Spleen (tissue), 11 donors: ENCODE data around the gene ADORA1. TPM values are rescaled to one million over a fixed set of nuclear protein-coding genes. Genes with fewer than 3 reads are reported as not detected.

Experiments used
- DNase-seq: peaks from one replicate; pipeline ENCODE4 v3.0.0-alpha.2; 2020
- H3K27ac ChIP-seq, 8 donors: fragments of 200-600 bp; sonication (generic) in 7 of 8; 1 replicate in 4 of 8; 2 replicates in 4 of 8; pipeline versions ENCODE4 v1.5.0 to v1.8.0; 2016 to 2021; ENCODE audit warnings: inconsistent platforms in 4 of 8, mild to moderate bottlenecking in 4 of 8, moderate library complexity in 1 of 8
- H3K27me3 ChIP-seq, 7 donors: fragments of 200-600 bp; sonication (generic) in 6 of 7; replicated peaks in 1 of 7; 1 replicate in 4 of 7; 2 replicates in 3 of 7; pipeline versions ENCODE4 v1.5.0 to v1.8.0; 2016 to 2021; ENCODE audit warnings: inconsistent platforms in 3 of 7, mild to moderate bottlenecking in 1 of 7
- H3K36me3 ChIP-seq, 6 donors: fragments of 200-600 bp; sonication (generic) in 5 of 6; 1 replicate in 4 of 6; 2 replicates in 2 of 6; pipeline versions ENCODE4 v1.5.0 to v1.8.0; 2016 to 2021; ENCODE audit warnings: inconsistent platforms in 2 of 6
- H3K4me1 ChIP-seq, 6 donors: fragments of 200-600 bp; sonication (generic) in 5 of 6; 1 replicate in 3 of 6; 2 replicates in 3 of 6; pipeline versions ENCODE4 v1.5.0 to v1.8.0; 2016 to 2021; ENCODE audit warnings: inconsistent platforms in 3 of 6
- H3K4me3 ChIP-seq, 8 donors: fragments of 200-600 bp; sonication (generic) in 7 of 8; 1 replicate in 4 of 8; 2 replicates in 4 of 8; pipeline versions ENCODE4 v1.5.0 to v1.8.0; 2016 to 2021; ENCODE audit warnings: inconsistent platforms in 4 of 8, mild to moderate bottlenecking in 4 of 8, moderate library complexity in 2 of 8
- H3K9me3 ChIP-seq, 8 donors: fragments of 200-600 bp; sonication (generic) in 7 of 8; 1 replicate in 4 of 8; 2 replicates in 4 of 8; pipeline versions ENCODE4 v1.5.0 to v1.8.0; 2016 to 2021; ENCODE audit warnings: inconsistent platforms in 4 of 8
- POLR2A ChIP-seq, 3 donors: fragments of 450-650 bp; IDR thresholded peaks; one replicate each; pipeline ENCODE4 v1.5.1; 2017; ENCODE audit warnings: antibody characterized with exemption in 3 of 3, mild to moderate bottlenecking in 1 of 3
- POLR2AphosphoS5 ChIP-seq, 3 donors: sonication (generic); formaldehyde crosslinking; IDR thresholded peaks; one replicate each; pipeline ENCODE4 v1.5.1; 2017; ENCODE audit warnings: antibody characterized with exemption in 3 of 3
- WGBS, 5 donors: extraction: QIAGEN DNeasy Blood & Tissue Kit in 3 of 5; methylation state at CpG; one replicate each; pipeline versions ENCODE4 v1.1.5 to v1.1.7; 2013 to 2018; 5-methylcytosine and 5-hydroxymethylcytosine counted together
- intact Hi-C: fragments of 100-400 bp; cut with DNase I; formaldehyde crosslinking; loops from one replicate; pipeline ENCODE4 v1.15.0; 2023; ENCODE audit warnings: low total_unique reads
- polyA plus RNA-seq, 3 donors: library from polyadenylated mRNA; stranded (reverse); fragments of 200-250 nt; gene quantifications; one replicate each; pipeline ENCODE4 v1.2.1, GENCODE V29; 2013
- total RNA-seq, 7 donors: library from RNA; depleted of rRNA in 3 of 7; stranded (reverse); fragments of >200 nt in 3 of 7; fragmentation: NEBNext Ultra II Directional in 4 of 7; extraction: Animal tissue kit (Norgen Biotek cat#: 25700) in 4 of 7; gene quantifications; one replicate each; pipeline versions ENCODE4 v1.1.0 to v1.2.1, GENCODE V29; 2016 to 2021
- TF ChIP-seq, protein P1 (sequence below), 11 experiments: fragments of 200-600 bp in 7 of 11; fragments of 450-650 bp in 4 of 11; sonication (generic) in 4 of 11; IDR thresholded peaks in 8 of 11; conservative IDR thresholded peaks in 3 of 11; 1 replicate in 7 of 11; 2 replicates in 4 of 11; pipeline versions ENCODE4 v1.4.0 to v1.8.0; 2016 to 2021; ENCODE audit warnings: antibody characterized with exemption in 11 of 11, inconsistent platforms in 4 of 11, mild to moderate bottlenecking in 1 of 11
- donor health status: healthy with polysubstance abuse.
- donor health status: DM: no; HTN: no; CAD: no; lungs with moderate emphysema.
- donor health status: DM: no; HTN: no; CAD: no.
- donor health status: Bipolar disorder and iron deficiency.
- donor health status: healthy.
- donor health status: DM: no; HTN: no; CAD: no.
- donor health status: DM: yes; HTN: yes; CAD: no.

ADORA1 gene
- total and polyA plus RNA-seq, 10 donors: 0.37 to 13.5 (median 5.3) TPM

- peaks cover 0 to 34% (median 18%) of the 10 kb centered on the region in 6 donors for H3K4me1 ChIP-seq
- H3K4me3 ChIP-seq: no peak overlapping the region
- H3K9me3 ChIP-seq: peaks cover 0 to 16% (median 4%) of the 10 kb centered on the region in 8 donors
- WGBS, 5 donors: 61 to 69% (median 67%) methylated on average over 11 to 13 of the region's 13 CpGs
- peaks cover 0 to 86% (median 12%) of the 10 kb centered on the region in 7 donors for H3K27me3 ChIP-seq
- H3K27ac ChIP-seq: peak overlapping the region in 5 of 8 donors; percentile 44 to 58 (median 51)
- no peak for DNase-seq
- no peaks in the 10 kb centered on the region for H3K36me3 ChIP-seq
- intact Hi-C loops: no loop called here
- TF ChIP-seq, protein P1, sequence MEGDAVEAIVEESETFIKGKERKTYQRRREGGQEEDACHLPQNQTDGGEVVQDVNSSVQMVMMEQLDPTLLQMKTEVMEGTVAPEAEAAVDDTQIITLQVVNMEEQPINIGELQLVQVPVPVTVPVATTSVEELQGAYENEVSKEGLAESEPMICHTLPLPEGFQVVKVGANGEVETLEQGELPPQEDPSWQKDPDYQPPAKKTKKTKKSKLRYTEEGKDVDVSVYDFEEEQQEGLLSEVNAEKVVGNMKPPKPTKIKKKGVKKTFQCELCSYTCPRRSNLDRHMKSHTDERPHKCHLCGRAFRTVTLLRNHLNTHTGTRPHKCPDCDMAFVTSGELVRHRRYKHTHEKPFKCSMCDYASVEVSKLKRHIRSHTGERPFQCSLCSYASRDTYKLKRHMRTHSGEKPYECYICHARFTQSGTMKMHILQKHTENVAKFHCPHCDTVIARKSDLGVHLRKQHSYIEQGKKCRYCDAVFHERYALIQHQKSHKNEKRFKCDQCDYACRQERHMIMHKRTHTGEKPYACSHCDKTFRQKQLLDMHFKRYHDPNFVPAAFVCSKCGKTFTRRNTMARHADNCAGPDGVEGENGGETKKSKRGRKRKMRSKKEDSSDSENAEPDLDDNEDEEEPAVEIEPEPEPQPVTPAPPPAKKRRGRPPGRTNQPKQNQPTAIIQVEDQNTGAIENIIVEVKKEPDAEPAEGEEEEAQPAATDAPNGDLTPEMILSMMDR (IDR thresholded peaks at IDR 0.05 in 8 of 11, conservative IDR thresholded peaks at IDR 0.05 in 3 of 11): no peak
- TF ChIP-seq POLR2AphosphoS5 (IDR thresholded peaks at IDR 0.05): no peak
- TF ChIP-seq POLR2A (IDR thresholded peaks at IDR 0.05): no peak
Measured at GRCh38 chr1:203153989-203154821, 26.7 kb downstream of the ADORA1 start.

DNA sequence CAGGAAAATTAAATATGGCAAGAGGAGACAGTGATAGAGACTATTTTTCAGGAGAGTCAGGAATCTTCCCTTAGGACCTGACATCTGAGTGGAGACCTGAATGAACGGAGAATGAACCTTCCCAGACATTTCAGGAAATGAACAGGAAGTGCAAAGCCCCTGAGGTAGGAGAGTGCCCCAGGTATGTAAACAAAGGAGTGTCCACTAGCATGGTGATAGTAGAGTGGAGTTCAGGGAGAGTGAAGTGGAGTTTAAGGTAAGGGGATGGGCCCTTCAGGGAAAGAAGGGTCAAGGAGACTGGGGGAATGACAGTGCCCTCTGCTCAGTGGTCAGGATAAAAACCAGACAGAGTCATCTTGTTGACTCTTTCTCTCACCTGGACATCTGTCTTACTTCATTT lies 28.8 kb downstream of the ADORA1 start:
- no peak for DNase-seq
- H3K36me3 ChIP-seq: no peaks in the 10 kb centered on the region
- no peak overlapping the region for H3K27ac ChIP-seq
- no peak for TF ChIP-seq POLR2AphosphoS5 (IDR thresholded peaks at IDR 0.05)
- TF ChIP-seq POLR2A (IDR thresholded peaks at IDR 0.05): no peak
- TF ChIP-seq, protein P1 (IDR thresholded peaks at IDR 0.05 in 8 of 11, conservative IDR thresholded peaks at IDR 0.05 in 3 of 11): no peak
- intact Hi-C loops: no loop called here
- no peak overlapping the region for H3K4me3 ChIP-seq
- 40 to 66% (median 55%) methylated on average over 1 of the region's 1 CpG for WGBS, 5 donors
- peaks cover 0 to 87% (median 12%) of the 10 kb centered on the region in 7 donors for H3K27me3 ChIP-seq
- peaks cover 0 to 18% (median 4%) of the 10 kb centered on the region in 8 donors for H3K9me3 ChIP-seq
- peaks cover 0 to 21% (median 15%) of the 10 kb centered on the region in 6 donors for H3K4me1 ChIP-seq

GRCh38 chr1:203158423-203158822 lies 30.9 kb downstream of the ADORA1 start:
- H3K27me3 ChIP-seq: peaks cover 0 to 85% (median 12%) of the 10 kb centered on the region in 7 donors
- no peak overlapping the region for H3K27ac ChIP-seq
- peaks cover 0 to 14% (median 8%) of the 10 kb centered on the region in 6 donors for H3K4me1 ChIP-seq
- TF ChIP-seq POLR2A (IDR thresholded peaks at IDR 0.05) (no peak), POLR2AphosphoS5 (IDR thresholded peaks at IDR 0.05) (no peak)
- TF ChIP-seq, protein P1 (IDR thresholded peaks at IDR 0.05 in 8 of 11, conservative IDR thresholded peaks at IDR 0.05 in 3 of 11): no peak
- intact Hi-C loops: no loop called here
- no peaks in the 10 kb centered on the region for H3K36me3 ChIP-seq
- no peak for DNase-seq
- 62 to 79% (median 67%) methylated on average over 1 of the region's 1 CpG for WGBS, 5 donors
- H3K4me3 ChIP-seq: no peak overlapping the region
- peaks cover 0 to 18% (median 4%) of the 10 kb centered on the region in 8 donors for H3K9me3 ChIP-seq
